DMS114 treated with DMSO at 0.1 percent for 48 hours (cell line): Measurements from ENCODE around the gene NETO1.

Source experiments
- DNase-seq: peaks from one replicate; lab custom pipeline; 2025; ENCODE audit not compliant: unreplicated experiment; lab: John Stamatoyannopoulos, UW

NETO1 gene

DNA sequence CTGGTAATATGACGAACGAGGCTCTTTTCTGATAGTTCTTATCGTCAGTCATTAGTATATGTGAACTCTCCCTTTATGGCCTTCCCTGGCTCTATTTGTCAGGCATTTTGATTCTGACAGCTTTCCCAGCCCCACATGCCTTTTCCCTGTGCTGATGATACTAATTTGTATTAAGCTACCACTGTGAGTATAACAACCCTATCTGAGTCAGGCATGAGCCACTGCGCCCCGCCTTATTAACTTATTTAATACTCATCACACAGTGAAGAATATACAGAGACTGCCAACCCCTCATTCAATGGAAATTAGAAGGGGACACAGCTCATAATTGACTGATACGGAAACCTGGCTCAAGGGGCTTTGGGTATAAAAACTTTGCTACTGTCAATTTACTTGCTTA lies 140.0 kb downstream of the NETO1 start:
- DNase-seq: no peak

DNA sequence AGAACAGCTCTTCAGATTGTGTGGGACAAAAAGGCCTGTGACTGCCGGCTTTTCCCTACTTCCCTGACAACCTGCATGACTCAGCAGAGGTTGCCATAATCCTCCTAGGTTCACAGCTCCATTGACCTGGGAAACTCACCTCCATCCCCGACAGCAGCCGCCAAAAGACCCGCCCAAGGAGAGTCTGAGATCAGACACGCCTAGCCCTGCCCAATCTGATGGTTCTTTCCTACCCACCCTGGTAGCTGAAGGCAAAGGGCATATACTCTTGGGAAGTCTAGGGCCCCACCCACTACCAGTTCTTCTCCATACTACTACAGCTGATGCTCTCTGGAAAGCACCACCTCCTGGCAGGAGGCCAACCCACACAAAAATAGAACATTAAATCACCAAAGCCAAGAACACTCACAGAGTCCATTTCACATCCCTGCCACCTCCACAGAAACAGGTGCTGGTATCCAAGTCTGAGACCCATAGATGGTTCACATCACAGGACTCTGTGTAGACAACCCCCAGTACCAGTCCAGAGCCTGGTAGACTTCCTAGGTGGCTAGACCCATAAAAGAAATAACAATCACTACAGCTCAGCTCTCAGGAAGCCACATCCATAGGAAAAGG lies 140.6 kb downstream of the NETO1 start:
- no peak for DNase-seq

GRCh38 chr18:72726201-72726600 lies 141.6 kb downstream of the NETO1 start:
- no peak for DNase-seq

- DNase-seq: no peak
These were observed 146.5 kb downstream of the NETO1 start for GRCh38 chr18:72721330-72721729.

DNA sequence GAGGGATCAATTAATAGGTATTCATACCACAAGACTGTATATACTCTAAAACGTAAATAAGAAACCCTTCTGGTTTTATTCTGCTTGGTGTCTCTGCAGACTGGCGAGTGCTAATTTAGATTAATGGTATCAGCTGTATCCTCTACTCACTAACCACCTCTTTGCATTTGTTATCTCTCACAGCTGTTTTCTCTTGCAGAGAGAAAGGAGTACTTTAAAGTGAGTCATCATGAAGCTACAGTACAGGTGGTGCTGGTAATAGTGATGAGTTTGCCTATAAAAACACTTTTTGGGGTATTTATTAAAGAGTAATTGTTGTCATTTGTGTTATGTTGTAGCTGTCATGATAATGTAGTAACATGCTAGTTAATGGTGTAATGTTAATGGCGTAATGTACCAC lies 147.7 kb downstream of the NETO1 start:
- DNase-seq: no peak

- DNase-seq: no peak
These were observed 163.6 kb downstream of the NETO1 start for GRCh38 chr18:72704202-72704601.

GRCh38 chr18:72700961-72701710 lies 166.7 kb downstream of the NETO1 start:
- DNase-seq: no peak

DNA sequence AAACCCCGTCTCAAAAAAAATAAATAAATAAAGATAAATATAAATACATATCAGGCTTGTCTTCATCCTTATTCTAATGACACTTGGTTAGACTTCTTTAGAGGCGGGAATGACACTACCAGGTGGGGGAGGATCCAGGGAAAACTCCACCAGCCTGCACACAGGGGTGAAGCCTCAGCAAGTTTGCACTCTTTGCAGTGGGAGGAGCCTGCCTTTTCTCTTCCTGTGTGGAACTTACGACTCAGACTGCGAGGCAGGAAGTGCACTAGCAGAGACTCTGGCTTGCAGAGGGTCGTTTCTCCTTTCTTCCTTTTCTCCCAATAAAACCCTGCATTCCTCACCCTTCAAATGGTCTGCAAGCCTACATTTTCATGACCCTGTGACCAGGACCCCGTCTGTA lies 170.1 kb downstream of the NETO1 start:
- no peak for DNase-seq

DNA sequence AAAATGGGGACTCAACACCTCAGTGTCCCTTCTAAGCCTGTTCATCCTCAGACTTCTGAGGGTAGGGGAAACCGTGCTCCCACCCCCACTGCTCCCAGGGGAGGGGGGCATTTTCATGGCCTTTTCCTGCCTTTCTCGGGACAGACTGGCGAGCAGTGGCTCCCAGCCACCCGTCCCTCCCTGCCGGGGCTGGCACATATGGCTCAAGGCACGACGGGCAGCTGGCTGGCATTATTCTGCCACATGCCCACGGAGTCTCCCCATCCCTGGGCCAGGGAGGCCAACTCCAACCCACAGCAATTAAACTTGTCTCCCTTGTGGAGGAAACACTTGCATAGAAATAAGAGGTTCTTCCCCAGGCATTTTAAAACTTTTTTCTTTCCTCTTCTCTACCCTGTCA lies 175.2 kb downstream of the NETO1 start:
- DNase-seq: no peak
